Thymus (tissue), 11 donors: ENCODE data around the gene APOBEC4. TPM values are rescaled to one million over a fixed set of nuclear protein-coding genes. Genes with fewer than 3 reads are reported as not detected.

Experiments
- DNase-seq, 9 donors: peaks; one replicate each; pipeline ENCODE4 v3.0.0-alpha.2; 2013; ENCODE audit warnings: low spot score in 9 of 9, low read depth in 6 of 9, missing footprints in 1 of 9
- H3K27ac ChIP-seq, 2 donors: one replicate each; pipeline ENCODE4 v1.5.1; 2013; ENCODE audit warnings: control low read depth in 1 of 2, low read depth in 1 of 2, low read length in 1 of 2, mild to moderate bottlenecking in 1 of 2, moderate library complexity in 1 of 2
- H3K27me3 ChIP-seq, 2 donors: one replicate each; pipeline ENCODE4 v1.5.1; 2013; ENCODE audit warnings: low read length in 1 of 2; ENCODE audit not compliant: control insufficient read depth in 2 of 2, insufficient read depth in 1 of 2
- H3K36me3 ChIP-seq, 2 donors: one replicate each; pipeline ENCODE4 v1.5.1; 2013; ENCODE audit warnings: low read length in 1 of 2, mild to moderate bottlenecking in 1 of 2, moderate library complexity in 1 of 2; ENCODE audit not compliant: control insufficient read depth in 2 of 2, insufficient read depth in 2 of 2
- H3K4me1 ChIP-seq, 2 donors: one replicate each; pipeline ENCODE4 v1.5.1; 2013; ENCODE audit warnings: low read length in 2 of 2; ENCODE audit not compliant: control insufficient read depth in 2 of 2, insufficient read depth in 2 of 2
- H3K4me3 ChIP-seq, 2 donors: one replicate each; pipeline ENCODE4 v1.5.1; 2013; ENCODE audit warnings: low read length in 2 of 2, control low read depth in 1 of 2, mild to moderate bottlenecking in 1 of 2
- H3K9me3 ChIP-seq, 2 donors: one replicate each; pipeline ENCODE4 v1.5.1; 2013; ENCODE audit warnings: low read length in 1 of 2, mild to moderate bottlenecking in 1 of 2; ENCODE audit not compliant: control insufficient read depth in 2 of 2, insufficient read depth in 1 of 2
- WGBS: extraction: QIAGEN DNeasy Blood & Tissue Kit; methylation state at CpG from one replicate; pipeline ENCODE4 v1.1.7; 2013; 5-methylcytosine and 5-hydroxymethylcytosine counted together
- polyA plus RNA-seq: library from polyadenylated mRNA; stranded (reverse); fragments of 200-250 nt; gene quantifications from one replicate; pipeline ENCODE4 v1.2.3, GENCODE V29; 2013
- total RNA-seq: library from RNA; stranded (reverse); fragments of 120-200 nt; gene quantifications from one replicate; pipeline ENCODE4 v1.2.4, GENCODE V29; 2013
- donor health status: healthy.

The APOBEC4 gene
- total and polyA plus RNA-seq, 2 donors = 0.02 TPM; not detected in 1

- 100% methylated on average over 1 of the region's 1 CpG for WGBS
- no peaks in the 10 kb centered on the region for H3K9me3 ChIP-seq
- no peak overlapping the region for H3K4me3 ChIP-seq
- no peaks in the 10 kb centered on the region for H3K27me3 ChIP-seq
- no peaks in the 10 kb centered on the region for H3K36me3 ChIP-seq
- no peak overlapping the region for H3K27ac ChIP-seq
- no peak for DNase-seq
- no peaks in the 10 kb centered on the region for H3K4me1 ChIP-seq
Measured at GRCh38 chr1:183602510-183602909, 50.6 kb downstream of the APOBEC4 start.

DNA sequence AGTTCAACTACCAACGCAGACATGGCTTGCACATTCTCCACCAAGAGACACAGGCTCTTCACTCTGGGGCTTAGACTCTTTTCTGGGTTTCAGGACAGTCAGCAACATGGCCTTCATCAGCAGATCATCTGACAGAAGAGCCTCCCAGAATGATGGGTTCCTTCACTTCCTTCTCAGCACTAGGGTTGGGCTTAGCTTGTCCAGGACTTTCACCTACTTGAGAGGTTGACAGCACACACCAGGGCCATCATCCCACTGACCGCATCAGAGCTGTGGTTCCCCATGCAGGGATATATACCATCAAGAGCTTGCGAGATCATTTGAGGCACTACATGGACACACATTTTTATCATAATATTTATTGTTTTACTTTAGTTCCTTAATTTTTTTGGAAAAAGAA lies 52.5 kb downstream of the APOBEC4 start:
- Histone ChIP-seq H3K36me3 (no peaks in the 10 kb centered on the region), H3K27ac (peak overlapping the region in 1 of 2 donors; percentile 3), H3K27me3 (no peaks in the 10 kb centered on the region), H3K9me3 (no peaks in the 10 kb centered on the region), H3K4me1 (no peaks in the 10 kb centered on the region), H3K4me3 (no peak overlapping the region)
- 96% methylated on average over 3 of the region's 3 CpGs for WGBS
- DNase-seq = no peak

GRCh38 chr1:183600136-183600535 lies 53.0 kb downstream of the APOBEC4 start:
- Histone ChIP-seq H3K27me3 (no peaks in the 10 kb centered on the region), H3K4me1 (no peaks in the 10 kb centered on the region), H3K4me3 (no peak overlapping the region), H3K27ac (no peak overlapping the region), H3K9me3 (no peaks in the 10 kb centered on the region), H3K36me3 (no peaks in the 10 kb centered on the region)
- no peak for DNase-seq
- 97% methylated on average over 3 of the region's 3 CpGs for WGBS

DNA sequence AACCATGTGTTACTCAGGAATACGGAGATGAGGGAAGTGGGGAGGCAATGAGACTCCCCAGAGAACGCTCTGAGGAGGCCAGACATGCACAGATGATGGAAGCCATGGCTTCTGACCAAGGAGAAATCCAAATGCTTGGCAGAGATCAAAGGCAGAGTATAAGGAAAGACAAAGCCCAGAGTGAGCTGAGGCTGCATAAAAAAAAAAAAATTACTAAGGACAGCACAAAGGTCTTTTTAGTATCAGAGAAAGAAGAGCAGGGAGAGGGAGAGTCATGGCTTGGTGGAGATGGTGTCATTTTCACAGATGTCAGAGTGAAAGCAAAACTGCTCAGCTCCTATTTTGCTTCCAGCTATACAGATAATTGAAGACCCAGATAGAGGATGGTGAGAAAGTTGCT lies 54.7 kb downstream of the APOBEC4 start:
- Histone ChIP-seq H3K36me3 (no peaks in the 10 kb centered on the region), H3K27ac (peak overlapping the region in 1 of 2 donors; percentile 51), H3K9me3 (no peaks in the 10 kb centered on the region), H3K4me1 (no peaks in the 10 kb centered on the region), H3K4me3 (no peak overlapping the region), H3K27me3 (no peaks in the 10 kb centered on the region)
- no peak for DNase-seq
- WGBS = 90% methylated on average over 2 of the region's 2 CpGs

DNA sequence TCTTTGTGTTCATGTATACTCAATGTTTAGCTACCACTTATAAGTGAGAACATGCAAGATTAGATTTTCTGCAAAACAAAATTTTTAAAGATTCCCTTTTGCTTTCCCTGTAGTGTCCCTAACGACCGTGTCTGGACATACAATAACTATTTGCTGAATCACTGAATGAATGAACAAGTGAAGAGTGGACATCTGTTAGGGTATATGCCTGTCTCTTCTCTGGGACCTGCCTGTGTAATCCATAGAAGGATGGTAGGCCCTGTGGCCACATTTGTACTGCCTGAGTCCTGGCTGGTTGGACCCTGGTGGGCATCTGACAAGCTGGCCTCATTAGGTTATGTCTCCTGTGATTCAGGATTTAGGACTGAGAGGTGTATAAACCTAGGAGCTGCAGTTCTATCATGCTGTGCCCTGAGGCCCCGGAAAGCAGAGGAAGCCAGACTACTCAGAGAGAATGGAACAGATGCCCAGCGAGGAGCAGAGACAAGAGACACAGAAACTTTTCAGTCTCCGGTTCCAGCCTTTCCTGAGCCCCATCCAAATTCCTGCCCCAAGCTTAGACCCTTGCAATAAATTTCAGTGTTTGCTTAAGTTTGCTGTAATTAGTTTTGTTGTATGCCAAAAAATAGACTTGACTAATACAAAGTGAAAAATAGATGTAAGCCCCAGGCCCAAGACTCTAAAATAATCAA lies 55.3 kb downstream of the APOBEC4 start:
- H3K36me3 ChIP-seq = no peaks in the 10 kb centered on the region
- no peaks in the 10 kb centered on the region for H3K4me1 ChIP-seq
- no peaks in the 10 kb centered on the region for H3K9me3 ChIP-seq
- no peak overlapping the region for H3K4me3 ChIP-seq
- H3K27ac ChIP-seq = peak overlapping the region in 1 of 2 donors; percentile 2
- 87% methylated on average over 5 of the region's 5 CpGs for WGBS
- DNase-seq = no peak
- H3K27me3 ChIP-seq = no peaks in the 10 kb centered on the region

DNA sequence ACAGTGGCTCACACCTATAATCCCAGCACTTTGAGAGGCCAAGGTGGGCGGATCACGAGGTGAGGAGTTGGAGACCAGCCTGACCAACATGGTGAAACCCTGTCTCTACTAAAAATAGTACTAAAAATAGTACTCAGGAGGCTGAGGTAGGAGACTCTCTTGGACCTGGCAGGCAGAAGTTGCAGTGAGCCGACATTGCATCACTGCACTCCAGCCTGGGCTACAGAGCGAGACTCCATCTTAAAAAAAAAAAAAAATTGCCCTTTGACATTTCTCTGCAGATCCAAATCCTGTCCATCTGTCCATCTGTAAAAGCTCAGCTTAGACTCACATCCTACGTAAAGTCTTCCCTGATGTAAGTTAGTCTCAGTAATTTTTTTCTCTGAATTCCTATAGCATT lies 56.6 kb downstream of the APOBEC4 start:
- no peak overlapping the region for H3K27ac ChIP-seq
- no peaks in the 10 kb centered on the region for H3K27me3 ChIP-seq
- H3K9me3 ChIP-seq = no peaks in the 10 kb centered on the region
- no peak for DNase-seq
- no peaks in the 10 kb centered on the region for H3K4me1 ChIP-seq
- 96% methylated on average over 5 of the region's 5 CpGs for WGBS
- no peak overlapping the region for H3K4me3 ChIP-seq
- no peaks in the 10 kb centered on the region for H3K36me3 ChIP-seq

Other genes starting within 250 kb of the APOBEC4 start
- 0.28 TPM for gene NMNAT2, start 234.9 kb downstream of the APOBEC4 start, total RNA-seq
- gene NMNAT2, start 234.9 kb downstream of the APOBEC4 start, polyA plus RNA-seq = 0.23 TPM
- 13.4 TPM for gene SMG7, start 180.8 kb downstream of the APOBEC4 start, total RNA-seq
- gene SMG7, start 180.8 kb downstream of the APOBEC4 start, polyA plus RNA-seq = 22.9 TPM
- gene NCF2, start 62.9 kb downstream of the APOBEC4 start, total RNA-seq = 11.9 TPM
- 13.3 TPM for gene NCF2, start 62.9 kb downstream of the APOBEC4 start, polyA plus RNA-seq
- 330 TPM for gene ARPC5, start 17.5 kb downstream of the APOBEC4 start, total RNA-seq
- gene ARPC5, start 17.5 kb downstream of the APOBEC4 start, polyA plus RNA-seq = 250 TPM
- gene RGL1, start 151.8 kb upstream of the APOBEC4 start, total RNA-seq = 9.1 TPM
- 11.9 TPM for gene RGL1, start 151.8 kb upstream of the APOBEC4 start, polyA plus RNA-seq